HCT116 (cell line): ENCODE data around the gene FAT1. TPM values are rescaled to one million over a fixed set of nuclear protein-coding genes. Genes with fewer than 3 reads are reported as not detected.

Source experiments
- JUND ChIP-seq: IDR thresholded peaks from 2 replicates; pipeline ENCODE4 v1.6.1; 2012
- SRF ChIP-seq: IDR thresholded peaks from 2 replicates; pipeline ENCODE4 v1.6.1; 2012; ENCODE audit warnings: low read depth
- total RNA-seq: library from RNA; stranded (reverse); gene quantifications from one replicate; pipeline ENCODE4 v1.2.1, GENCODE V29; 2021; ENCODE audit not compliant: unreplicated experiment

FAT1 gene
- total RNA-seq, 1 experiment from 2014 or later, result 676 TPM

DNA sequence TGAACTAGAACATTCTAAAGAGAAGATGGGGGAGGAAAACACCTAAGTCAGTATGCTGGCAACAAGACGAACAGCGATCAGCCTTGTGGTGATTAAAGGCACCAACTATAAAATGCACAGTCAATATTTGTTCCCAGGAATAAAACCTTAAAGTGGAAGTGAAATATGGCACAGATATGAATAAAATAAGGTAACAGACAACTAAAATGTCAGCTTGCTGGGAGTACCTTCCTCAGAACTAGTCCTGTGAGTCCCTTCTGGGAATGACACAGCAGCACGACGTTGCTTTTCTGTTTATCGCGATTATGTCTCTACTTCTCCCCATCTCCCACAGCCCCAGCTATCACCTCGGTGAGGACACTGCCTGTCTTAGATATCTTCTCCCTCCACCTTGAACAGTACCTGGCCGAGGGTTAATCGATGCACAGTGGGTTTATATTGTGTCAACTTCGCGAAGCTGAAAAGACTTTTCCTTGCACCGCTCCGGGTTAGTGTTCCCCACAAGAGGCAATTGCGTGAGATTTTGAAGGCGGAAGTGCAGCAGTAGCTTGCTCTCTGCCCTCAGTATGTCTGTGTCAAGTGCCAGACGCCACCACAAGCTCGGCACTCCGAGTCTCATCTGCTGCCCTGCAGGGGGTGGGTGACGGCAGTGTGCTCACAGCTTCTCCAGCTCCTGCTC, 185.7 kb downstream of the FAT1 start (continued):
- TF ChIP-seq SRF (no peak), JUND (no peak)

Other genes starting within 250 kb of the FAT1 start
- gene MTNR1A, start 168.3 kb downstream of the FAT1 start, total RNA-seq, result 0.84 TPM